ENCODE results near the gene DDIT3. TPM values are rescaled to one million over a fixed set of nuclear protein-coding genes. Genes with fewer than 3 reads are reported as not detected.

Gene DDIT3
- total and polyA plus RNA-seq, 2 of the 8 experiments (the other 6 are each of a cell fraction or from before 2014, with no cell fraction given) = 4.9 to 5.7 TPM

GRCh38 chr12:57472391-57472790, 47.9 kb downstream of the DDIT3 start:
- H3K36me3 ChIP-seq (ENCODE audit: control insufficient read depth in 2 of 4, insufficient read depth in 4 of 4, low read length in 3 of 4) = peaks cover 0 to 11% (median 2%) of the 10 kb centered on the region in 4 experiments; a peak in 3 of 8 replicates
- no peak overlapping the region for H4K8ac ChIP-seq (ENCODE audit: extremely low read depth, insufficient read depth, low read length)
- no peak overlapping the region for H3K4ac ChIP-seq (replicated peaks; ENCODE audit: insufficient read length, low read depth, low read length)
- no peaks in the 10 kb centered on the region for H3K9me3 ChIP-seq (ENCODE audit: insufficient read depth in 2 of 2, low read depth in 1 of 2, low read length in 1 of 2)
- peaks cover 0 to 25% (median 7%) of the 10 kb centered on the region in 4 experiments; a peak in 6 of 7 replicates for H3K4me1 ChIP-seq (replicated peaks in 1 of 4; ENCODE audit: control insufficient read depth in 3 of 4, insufficient read depth in 4 of 4, low read length in 3 of 4)
- H4K91ac ChIP-seq (replicated peaks; ENCODE audit: insufficient read length, low read length) = no peak overlapping the region
- no peak overlapping the region for H4K5ac ChIP-seq (ENCODE audit: insufficient read length, low read depth, low read length)
- CTCF ChIA-PET (ENCODE audit: partially characterized antibody) = interaction anchor here (1.4 to 25.1 kb wide), 2 partner anchors 14 to 15 kb away, joined by 4 to 441 read pairs; partner anchors contain the start of genes GLI1 and INHBE
- H3K79me1 ChIP-seq (ENCODE audit: low read depth, low read length) = no peaks in the 10 kb centered on the region
- no peak overlapping the region for H3K9ac ChIP-seq (replicated peaks in 1 of 4; ENCODE audit: extremely low read depth in 1 of 4, low read depth in 3 of 4, low read length in 3 of 4)
- no peak overlapping the region for H3K4me3 ChIP-seq (ENCODE audit: extremely low read depth in 1 of 4, insufficient read depth in 2 of 4, low read depth in 3 of 4, low read length in 4 of 4)
- no peak overlapping the region for H2BK20ac ChIP-seq (ENCODE audit: low read length)
- peaks cover 8% of the 10 kb centered on the region; the same call in 1 of the 2 replicates for H3K23me2 ChIP-seq (ENCODE audit: low read depth, low read length)
- no peak for TF ChIP-seq BCL11A (IDR thresholded peaks at IDR 0.05; ENCODE audit: low read depth in 2 of 2, low read length in 2 of 2)
- TF ChIP-seq POU5F1 (IDR thresholded peaks at IDR 0.05; ENCODE audit: low read depth, low read length) = no peak
- TF ChIP-seq TAF1 (IDR thresholded peaks at IDR 0.05; ENCODE audit: low read depth, low read length) = no peak
- TF ChIP-seq SUZ12 (IDR thresholded peaks at IDR 0.05; ENCODE audit: low read length) = no peak
- no peak for TF ChIP-seq HDAC2 (IDR thresholded peaks at IDR 0.05; ENCODE audit: borderline replicate concordance in 1 of 2, low read depth in 2 of 2, low read length in 2 of 2)
- TF ChIP-seq HDAC6 (IDR thresholded peaks at IDR 0.05; ENCODE audit: low read depth, low read length) = no peak
- no peak for TF ChIP-seq SRF (IDR thresholded peaks at IDR 0.05; ENCODE audit: low read depth, low read length)
- TF ChIP-seq MAFK (IDR thresholded peaks at IDR 0.05; ENCODE audit: low read depth, low read length) = no peak
- no peak for TF ChIP-seq CTCF (IDR thresholded peaks at IDR 0.05; ENCODE audit: control extremely low read depth in 1 of 3, insufficient read depth in 1 of 3, low read depth in 1 of 3, low read length in 3 of 3)
- H3K18ac ChIP-seq (ENCODE audit: extremely low read depth, low read length) = no peak overlapping the region
- no peak overlapping the region for H3K4me2 ChIP-seq (ENCODE audit: insufficient read depth in 1 of 2, low read depth in 2 of 2, low read length in 2 of 2)
- 94% methylated on average over 3 of the region's 3 CpGs; no CpG with 5 or more reads in 1 of the 2 experiments for WGBS, 2 experiments (ENCODE audit: extremely low coverage in 1 of 2, insufficient coverage in 1 of 2, insufficient read length in 1 of 2, insufficient replicate concordance in 2 of 2, low coverage in 1 of 2, low lambda C conversion rate in 2 of 2, missing lambda C conversion rate in 1 of 2)
- FAIRE-seq (no peak), DNase-seq (ENCODE audit: low read depth in 1 of 2, low spot score in 2 of 2) (no peak)
- no peak overlapping the region for H3K56ac ChIP-seq (replicated peaks; ENCODE audit: insufficient read length, low read depth, low read length)
- POLR2A ChIA-PET (ENCODE audit: partially characterized antibody) = interaction anchor here (1.2 to 1.5 kb wide), 2 partner anchors 239 to 242 kb away, joined by 4 read pairs; no protein-coding TSS in a partner anchor
- peaks cover 0 to 4% of the 10 kb centered on the region in 2 experiments for H4K20me1 ChIP-seq (replicated peaks in 1 of 2; ENCODE audit: control insufficient read depth in 1 of 2, insufficient read depth in 2 of 2, low read length in 2 of 2)
- H3K14ac ChIP-seq (ENCODE audit: insufficient read length) = no peak overlapping the region
- no peaks in the 10 kb centered on the region for H3K79me2 ChIP-seq (ENCODE audit: control insufficient read depth in 1 of 2, insufficient read depth in 2 of 2, low read length in 2 of 2)
- H3K23ac ChIP-seq (ENCODE audit: insufficient read length) = no peak overlapping the region
- no peak overlapping the region for H2BK5ac ChIP-seq (ENCODE audit: low read depth, low read length)
- no peak overlapping the region for H2BK15ac ChIP-seq (ENCODE audit: low read length)
- H2BK12ac ChIP-seq (ENCODE audit: low read depth, low read length) = no peak overlapping the region
- peaks cover 20 to 48% (median 41%) of the 10 kb centered on the region in 4 experiments for H3K27me3 ChIP-seq (replicated peaks in 1 of 4; ENCODE audit: control insufficient read depth in 3 of 4, extremely low read depth in 1 of 4, insufficient read depth in 3 of 4, low read length in 3 of 4)
- H2AFZ ChIP-seq (ENCODE audit: low read length) = no peak overlapping the region
- no peak overlapping the region for H2AK5ac ChIP-seq (ENCODE audit: low read depth, low read length)
- H2BK120ac ChIP-seq (replicated peaks; ENCODE audit: low read depth, low read length) = no peak overlapping the region
- no peak overlapping the region for H3K27ac ChIP-seq (ENCODE audit: low read depth, low read length)

All from H1 (cell line).